Measurements from ENCODE around the gene ATXN7L1.
"Not testable (repeated sequence)": the region's sequence is repeated elsewhere in the genome, so short reads cannot be mapped to it uniquely, and the experiment has no call there.

The ATXN7L1 gene

GRCh38 chr7:105853931-105854419, 22.4 kb downstream of the ATXN7L1 start:
- Mint-ChIP-seq H3K9me3 (no peaks in the 10 kb centered on the region), H3K4me3 (peak overlapping the region; percentile 10), H3K4me1 (peaks cover 57% of the 10 kb centered on the region), H3K27me3 (ENCODE audit: low read depth, poor library complexity) (no peaks in the 10 kb centered on the region), H3K36me3 (ENCODE audit: low read depth) (peaks cover 10% of the 10 kb centered on the region), H3K27ac (peak overlapping the region; percentile 77)
- no peak for TF ChIP-seq CTCF (IDR thresholded peaks at IDR 0.05)
- DNase-seq: peak; percentile 37

- Mint-ChIP-seq H3K27me3 (ENCODE audit: low read depth, poor library complexity) (no peaks in the 10 kb centered on the region), H3K9me3 (peaks cover 5% of the 10 kb centered on the region), H3K36me3 (ENCODE audit: low read depth) (peaks cover 23% of the 10 kb centered on the region), H3K4me1 (peaks cover 53% of the 10 kb centered on the region), H3K27ac (no peak overlapping the region), H3K4me3 (no peak overlapping the region)
- no peak for TF ChIP-seq CTCF (IDR thresholded peaks at IDR 0.05)
- DNase-seq: no peak
These were observed 25.3 kb downstream of the ATXN7L1 start for GRCh38 chr7:105851064-105851463.

GRCh38 chr7:105849122-105849855, 27.1 kb downstream of the ATXN7L1 start:
- Mint-ChIP-seq H3K9me3 (peaks cover 10% of the 10 kb centered on the region), H3K27ac (no peak overlapping the region), H3K4me1 (peaks cover 49% of the 10 kb centered on the region), H3K4me3 (no peak overlapping the region), H3K27me3 (ENCODE audit: low read depth, poor library complexity) (no peaks in the 10 kb centered on the region), H3K36me3 (ENCODE audit: low read depth) (peaks cover 32% of the 10 kb centered on the region)
- no peak for DNase-seq
- no peak for TF ChIP-seq CTCF (IDR thresholded peaks at IDR 0.05)

GRCh38 chr7:105846404-105846803, 30.0 kb downstream of the ATXN7L1 start:
- Mint-ChIP-seq H3K4me3 (no peak overlapping the region), H3K36me3 (ENCODE audit: low read depth) (peaks cover 35% of the 10 kb centered on the region), H3K27me3 (ENCODE audit: low read depth, poor library complexity) (no peaks in the 10 kb centered on the region), H3K9me3 (peaks cover 13% of the 10 kb centered on the region), H3K4me1 (peaks cover 26% of the 10 kb centered on the region), H3K27ac (no peak overlapping the region)
- DNase-seq: no peak
- no peak for TF ChIP-seq CTCF (IDR thresholded peaks at IDR 0.05)

- H3K27ac Mint-ChIP-seq; H3K27me3 Mint-ChIP-seq (ENCODE audit: low read depth, poor library complexity); DNase-seq; H3K4me3 Mint-ChIP-seq: not testable (repeated sequence)
- peaks cover 16% of the 10 kb centered on the region for H3K4me1 Mint-ChIP-seq
- peaks cover 32% of the 10 kb centered on the region for H3K36me3 Mint-ChIP-seq (ENCODE audit: low read depth)
- H3K9me3 Mint-ChIP-seq: peaks cover 13% of the 10 kb centered on the region
These were observed 31.7 kb downstream of the ATXN7L1 start for GRCh38 chr7:105844681-105845080.

GRCh38 chr7:105841866-105842265, 34.5 kb downstream of the ATXN7L1 start:
- no peak for TF ChIP-seq CTCF (IDR thresholded peaks at IDR 0.05)
- DNase-seq: no peak
- peaks cover 33% of the 10 kb centered on the region for H3K4me1 Mint-ChIP-seq
- peaks cover 8% of the 10 kb centered on the region for H3K9me3 Mint-ChIP-seq
- no peak overlapping the region for H3K27ac Mint-ChIP-seq
- H3K36me3 Mint-ChIP-seq (ENCODE audit: low read depth): peaks cover 17% of the 10 kb centered on the region
- H3K4me3 Mint-ChIP-seq: no peak overlapping the region
- peaks cover 13% of the 10 kb centered on the region for H3K27me3 Mint-ChIP-seq (ENCODE audit: low read depth, poor library complexity)

Measured in nephron progenitor cell (in vitro differentiated cells).